ENCODE results near the gene PRKN.

The PRKN gene

GRCh38 chr6:162088091-162088490 is 639.5 kb downstream of the PRKN start:
- DNase-seq = no peak

GRCh38 chr6:162085561-162085960 is 642.0 kb downstream of the PRKN start:
- no peak for DNase-seq

GRCh38 chr6:162082520-162082919 is 645.0 kb downstream of the PRKN start:
- no peak for DNase-seq

- no peak for DNase-seq
Observed at GRCh38 chr6:162078667-162079066, 648.9 kb downstream of the PRKN start.

GRCh38 chr6:162078126-162078525 is 649.4 kb downstream of the PRKN start:
- no peak for DNase-seq

GRCh38 chr6:162076816-162077215 is 650.8 kb downstream of the PRKN start:
- no peak for DNase-seq

GRCh38 chr6:162074641-162075275 is 652.8 kb downstream of the PRKN start:
- DNase-seq = no peak

GRCh38 chr6:162070639-162071038 is 656.9 kb downstream of the PRKN start:
- DNase-seq = no peak

- DNase-seq = no peak
Observed at GRCh38 chr6:162069995-162070394, 657.6 kb downstream of the PRKN start.

GRCh38 chr6:162068340-162068739 is 659.2 kb downstream of the PRKN start:
- DNase-seq = no peak

- no peak for DNase-seq
Observed at GRCh38 chr6:162063666-162064065, 663.9 kb downstream of the PRKN start.

GRCh38 chr6:162058281-162058875 is 669.2 kb downstream of the PRKN start:
- DNase-seq = no peak

GRCh38 chr6:162056745-162057144 is 670.8 kb downstream of the PRKN start:
- no peak for DNase-seq

GRCh38 chr6:162056061-162056460 is 671.5 kb downstream of the PRKN start:
- DNase-seq = no peak

- no peak for DNase-seq
Observed at GRCh38 chr6:162055365-162055764, 672.2 kb downstream of the PRKN start.

- no peak for DNase-seq
Observed at GRCh38 chr6:162053084-162053483, 674.5 kb downstream of the PRKN start.

- no peak for DNase-seq
Observed at GRCh38 chr6:162050579-162050978, 677.0 kb downstream of the PRKN start.

GRCh38 chr6:162046324-162046723 is 681.2 kb downstream of the PRKN start:
- DNase-seq = no peak

- no peak for DNase-seq
Observed at GRCh38 chr6:162032620-162033019, 694.9 kb downstream of the PRKN start.

- DNase-seq = no peak
Observed at GRCh38 chr6:162029873-162030576, 697.5 kb downstream of the PRKN start.

GRCh38 chr6:162026843-162027242 is 700.7 kb downstream of the PRKN start:
- no peak for DNase-seq

- DNase-seq = no peak
Observed at GRCh38 chr6:162026031-162026430, 701.5 kb downstream of the PRKN start.

- no peak for DNase-seq
Observed at GRCh38 chr6:162019349-162019748, 708.2 kb downstream of the PRKN start.

- DNase-seq = no peak
Observed at GRCh38 chr6:162017536-162017935, 710.0 kb downstream of the PRKN start.

Data from 8988T (cell line).